Neural progenitor cell (in vitro differentiated cells): ENCODE measurements around the gene PRIMPOL.

Source experiments
- EZH2 ChIP-seq: fragments of 200-600 bp; sonication (generic); IDR thresholded peaks from 2 replicates; pipeline ENCODE4 v1.6.1; 2017; ENCODE audit warnings: antibody characterized with exemption, mild to moderate bottlenecking, moderate library complexity
- TF ChIP-seq, protein P1 (sequence below): fragments of 200-600 bp; sonication (generic); IDR thresholded peaks from 2 replicates; pipeline ENCODE4 v1.5.1; 2017; ENCODE audit warnings: antibody characterized with exemption, mild to moderate bottlenecking

DNA sequence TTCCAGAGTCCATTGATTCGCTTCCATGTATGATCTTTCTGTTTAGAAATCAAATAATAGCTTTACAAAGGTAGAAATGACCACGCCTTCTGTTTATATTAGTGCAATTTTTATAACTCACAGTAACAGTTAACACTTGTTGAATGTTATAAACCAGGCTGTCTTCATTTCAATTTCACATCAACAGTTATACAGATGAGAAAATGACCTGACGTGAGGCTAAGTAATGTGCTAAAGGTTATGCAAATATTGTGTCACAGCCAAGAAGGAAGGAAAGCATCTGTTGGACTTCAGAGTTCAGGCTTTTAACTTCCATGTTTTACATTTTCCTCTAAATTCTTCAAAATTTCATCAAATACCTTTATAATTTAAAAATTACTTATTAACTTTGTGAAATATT is 14.2 kb upstream of the PRIMPOL start:
- TF ChIP-seq, protein P1, sequence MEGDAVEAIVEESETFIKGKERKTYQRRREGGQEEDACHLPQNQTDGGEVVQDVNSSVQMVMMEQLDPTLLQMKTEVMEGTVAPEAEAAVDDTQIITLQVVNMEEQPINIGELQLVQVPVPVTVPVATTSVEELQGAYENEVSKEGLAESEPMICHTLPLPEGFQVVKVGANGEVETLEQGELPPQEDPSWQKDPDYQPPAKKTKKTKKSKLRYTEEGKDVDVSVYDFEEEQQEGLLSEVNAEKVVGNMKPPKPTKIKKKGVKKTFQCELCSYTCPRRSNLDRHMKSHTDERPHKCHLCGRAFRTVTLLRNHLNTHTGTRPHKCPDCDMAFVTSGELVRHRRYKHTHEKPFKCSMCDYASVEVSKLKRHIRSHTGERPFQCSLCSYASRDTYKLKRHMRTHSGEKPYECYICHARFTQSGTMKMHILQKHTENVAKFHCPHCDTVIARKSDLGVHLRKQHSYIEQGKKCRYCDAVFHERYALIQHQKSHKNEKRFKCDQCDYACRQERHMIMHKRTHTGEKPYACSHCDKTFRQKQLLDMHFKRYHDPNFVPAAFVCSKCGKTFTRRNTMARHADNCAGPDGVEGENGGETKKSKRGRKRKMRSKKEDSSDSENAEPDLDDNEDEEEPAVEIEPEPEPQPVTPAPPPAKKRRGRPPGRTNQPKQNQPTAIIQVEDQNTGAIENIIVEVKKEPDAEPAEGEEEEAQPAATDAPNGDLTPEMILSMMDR = no peak
- TF ChIP-seq EZH2 = no peak
